ENCODE results near the gene ULK2.

Gene ULK2

GRCh38 chr17:19750835-19751234 is 116.9 kb downstream of the ULK2 start:
- no peak for TF ChIP-seq Cebpa-rat (IDR thresholded peaks at IDR 0.05)
- Histone ChIP-seq H4K20me1 (no peaks in the 10 kb centered on the region), H3K27me3 (no peaks in the 10 kb centered on the region), H3K36me3 (no peaks in the 10 kb centered on the region), H3K4me1 (no peaks in the 10 kb centered on the region), H3K27ac (no peak overlapping the region), H3K4me2 (no peak overlapping the region), H3K9ac (no peak overlapping the region), H3K9me3 (no peaks in the 10 kb centered on the region), H3K4me3 (no peak overlapping the region)

- H3K4me1 ChIP-seq = peaks cover 3% of the 10 kb centered on the region; the same call in 1 of the 2 replicates
- no peak overlapping the region for H3K4me3 ChIP-seq
- H3K36me3 ChIP-seq = no peaks in the 10 kb centered on the region
- no peaks in the 10 kb centered on the region for H4K20me1 ChIP-seq
- H3K9ac ChIP-seq = no peak overlapping the region
- no peak overlapping the region for H3K27ac ChIP-seq
- no peaks in the 10 kb centered on the region for H3K9me3 ChIP-seq
- no peak for TF ChIP-seq Cebpa-rat (IDR thresholded peaks at IDR 0.05)
- H3K4me2 ChIP-seq = no peak overlapping the region
- no peaks in the 10 kb centered on the region for H3K27me3 ChIP-seq
Observed at GRCh38 chr17:19750020-19750572, 117.6 kb downstream of the ULK2 start.

GRCh38 chr17:19748807-19749193 is 118.9 kb downstream of the ULK2 start:
- Histone ChIP-seq H3K4me1 (peaks cover 10% of the 10 kb centered on the region; the same call in 1 of the 2 replicates), H4K20me1 (no peaks in the 10 kb centered on the region), H3K4me2 (no peak overlapping the region), H3K4me3 (no peak overlapping the region), H3K9ac (no peak overlapping the region), H3K27me3 (no peaks in the 10 kb centered on the region), H3K27ac (no peak overlapping the region), H3K9me3 (no peaks in the 10 kb centered on the region), H3K36me3 (no peaks in the 10 kb centered on the region)
- TF ChIP-seq Cebpa-rat (IDR thresholded peaks at IDR 0.05) = no peak

GRCh38 chr17:19747829-19748806 is 119.6 kb downstream of the ULK2 start, which contains the start of gene ALDH3A1:
Gene ALDH3A1, minus strand, starts transcription at chr17:19748298. Its CDS starts 3,169 bp downstream, at chr17:19745129.
- Histone ChIP-seq H3K27ac (no peak within 1 kb of the TSS), H3K9ac (no peak within 1 kb of the TSS), H3K4me2 (no peak within 1 kb of the TSS), H3K36me3 (no peaks in the 10 kb centered on the region), H3K27me3 (no peaks in the 10 kb centered on the region), H3K9me3 (no peaks in the 10 kb centered on the region), H3K4me1 (peaks cover 10% of the 10 kb centered on the region; the same call in 1 of the 2 replicates), H3K4me3 (no peak within 1 kb of the TSS), H4K20me1 (no peaks in the 10 kb centered on the region)
- TF ChIP-seq Cebpa-rat (IDR thresholded peaks at IDR 0.05) = no peak

GRCh38 chr17:19747159-19747719 is 120.5 kb downstream of the ULK2 start:
- H3K9ac ChIP-seq = no peak overlapping the region
- no peak overlapping the region for H3K4me3 ChIP-seq
- H3K4me2 ChIP-seq = no peak overlapping the region
- H4K20me1 ChIP-seq = no peaks in the 10 kb centered on the region
- TF ChIP-seq Cebpa-rat (IDR thresholded peaks at IDR 0.05) = no peak
- H3K27ac ChIP-seq = no peak overlapping the region
- H3K4me1 ChIP-seq = peaks cover 10% of the 10 kb centered on the region; the same call in 1 of the 2 replicates
- no peaks in the 10 kb centered on the region for H3K36me3 ChIP-seq
- H3K9me3 ChIP-seq = no peaks in the 10 kb centered on the region
- H3K27me3 ChIP-seq = no peaks in the 10 kb centered on the region

GRCh38 chr17:19746517-19746916 is 121.2 kb downstream of the ULK2 start:
- Histone ChIP-seq H3K9ac (no peak overlapping the region), H3K4me3 (no peak overlapping the region), H3K27ac (no peak overlapping the region), H3K36me3 (no peaks in the 10 kb centered on the region), H3K4me2 (no peak overlapping the region), H3K4me1 (peaks cover 10% of the 10 kb centered on the region; the same call in 1 of the 2 replicates), H3K9me3 (no peaks in the 10 kb centered on the region), H3K27me3 (no peaks in the 10 kb centered on the region), H4K20me1 (no peaks in the 10 kb centered on the region)
- TF ChIP-seq Cebpa-rat (IDR thresholded peaks at IDR 0.05) = no peak

- TF ChIP-seq Cebpa-rat (IDR thresholded peaks at IDR 0.05) = no peak
- no peaks in the 10 kb centered on the region for H4K20me1 ChIP-seq
- H3K36me3 ChIP-seq = no peaks in the 10 kb centered on the region
- H3K4me3 ChIP-seq = peak overlapping the region; percentile 68
- no peak overlapping the region for H3K27ac ChIP-seq
- H3K9me3 ChIP-seq = no peaks in the 10 kb centered on the region
- H3K4me2 ChIP-seq = peak overlapping the region; percentile 91
- H3K27me3 ChIP-seq = no peaks in the 10 kb centered on the region
- no peak overlapping the region; the same call in 1 of the 2 replicates for H3K9ac ChIP-seq
- peaks cover 10% of the 10 kb centered on the region; the same call in 1 of the 2 replicates for H3K4me1 ChIP-seq
Observed at GRCh38 chr17:19744922-19745757, 122.6 kb downstream of the ULK2 start.

- Histone ChIP-seq H3K9me3 (no peaks in the 10 kb centered on the region), H3K27ac (peak overlapping the region; percentile 70), H3K9ac (peak overlapping the region; percentile 76), H3K4me2 (peak overlapping the region; percentile 91), H3K4me3 (peak overlapping the region; percentile 68), H3K27me3 (no peaks in the 10 kb centered on the region), H3K4me1 (peaks cover 10% of the 10 kb centered on the region; the same call in 1 of the 2 replicates), H3K36me3 (no peaks in the 10 kb centered on the region), H4K20me1 (no peaks in the 10 kb centered on the region)
- TF ChIP-seq Cebpa-rat (IDR thresholded peaks at IDR 0.05) = no peak
Observed at GRCh38 chr17:19744492-19744891, 123.2 kb downstream of the ULK2 start.

All from BLaER1 (cell line).